SK-N-SH (cell line): ENCODE data around the gene EML5. TPM values are rescaled to one million over a fixed set of nuclear protein-coding genes. Genes with fewer than 3 reads are reported as not detected.

Experiments
- CTCF ChIA-PET: fragments of 300-600, 350-600 bp; formaldehyde crosslinking; extraction: SDS; loops from one replicate; lab custom pipeline; 2021; lab: Yijun Ruan, JAX
- POLR2A ChIA-PET: fragments of 350-600 bp; sonication (Branson Sonifier 250); formaldehyde crosslinking; extraction: SDS; loops from one replicate; lab custom pipeline; 2020; ENCODE audit warnings: antibody characterized with exemption, inconsistent platforms; lab: Yijun Ruan, JAX
- DNase-seq: peaks from one replicate; pipeline ENCODE4 v3.0.0; 2012
- H2AFZ ChIP-seq: fragments of 200-600 bp; sonication (generic); 2 replicates; pipeline ENCODE4 v1.8.1; 2016; ENCODE audit warnings: antibody characterized with exemption, mild to moderate bottlenecking, low read depth
- H3F3A ChIP-seq: fragments of 200-600 bp; sonication (generic); replicated peaks from 2 replicates; pipeline ENCODE3; 2016; ENCODE audit warnings: antibody characterized with exemption, mild to moderate bottlenecking; ENCODE audit not compliant: insufficient read depth
- H3K27ac ChIP-seq, 2 experiments: fragments of 200-500 bp in 1 of 2; fragments of 200-600 bp in 1 of 2; sonication (Bioruptor generic) in 1 of 2; sonication (generic), shearing (Covaris generic) in 1 of 2; 2 replicates each; pipeline versions ENCODE4 v1.5.1 to v1.6.1; 2014 to 2016; ENCODE audit warnings: low read depth in 2 of 2, inconsistent platforms in 1 of 2, low read length in 1 of 2, mild to moderate bottlenecking in 1 of 2, mixed read lengths in 1 of 2
- H3K27me3 ChIP-seq: fragments of 200-600 bp; sonication (generic), shearing (Covaris generic); 2 replicates; pipeline ENCODE4 v1.6.1; 2016; ENCODE audit warnings: mixed run types; ENCODE audit not compliant: insufficient read depth
- H3K36me3 ChIP-seq, 2 experiments: fragments of 200-500 bp in 1 of 2; fragments of 200-600 bp in 1 of 2; sonication (Bioruptor generic) in 1 of 2; sonication (generic) in 1 of 2; replicated peaks in 1 of 2; 2 replicates each; pipeline versions ENCODE3 to v1.5.1; 2014 to 2016; ENCODE audit warnings: low read length in 1 of 2, mild to moderate bottlenecking in 1 of 2; ENCODE audit not compliant: insufficient read depth in 2 of 2, control insufficient read depth in 1 of 2
- H3K4me1 ChIP-seq, 2 experiments: fragments of 200-500 bp in 1 of 2; fragments of 200-600 bp in 1 of 2; sonication (Bioruptor generic) in 1 of 2; sonication (generic), shearing (Covaris generic) in 1 of 2; 2 replicates each; pipeline versions ENCODE4 v1.5.1 to v1.6.1; 2014 to 2016; ENCODE audit warnings: low read depth in 1 of 2, low read length in 1 of 2, mixed run types in 1 of 2; ENCODE audit not compliant: insufficient read depth in 2 of 2, control insufficient read depth in 1 of 2
- H3K4me2 ChIP-seq: fragments of 200-600 bp; sonication (generic), shearing (Covaris generic); 2 replicates; pipeline ENCODE4 v1.6.1; 2017; ENCODE audit warnings: mixed run types
- H3K4me3 ChIP-seq, 2 experiments: fragments of 200-500 bp in 1 of 2; fragments of 200-600 bp in 1 of 2; sonication (Bioruptor generic) in 1 of 2; sonication (generic), shearing (Covaris generic) in 1 of 2; 2 replicates each; pipeline versions ENCODE4 v1.5.1 to v1.8.1; 2014 to 2016; ENCODE audit warnings: low read depth in 2 of 2, inconsistent platforms in 1 of 2, low read length in 1 of 2, mild to moderate bottlenecking in 1 of 2, mixed read lengths in 1 of 2, moderate library complexity in 1 of 2
- H3K79me2 ChIP-seq: fragments of 200-600 bp; sonication (generic); 2 replicates; pipeline ENCODE4 v1.8.1; 2017; ENCODE audit warnings: mild to moderate bottlenecking; ENCODE audit not compliant: insufficient read depth
- H3K9ac ChIP-seq: fragments of 200-600 bp; sonication (generic); 2 replicates; pipeline ENCODE4 v1.6.1; 2017; ENCODE audit warnings: mixed run types
- H3K9me2 ChIP-seq: fragments of 200-600 bp; sonication (generic); 2 replicates; pipeline ENCODE4 v1.6.1; 2017; ENCODE audit warnings: mixed run types
- H3K9me3 ChIP-seq: fragments of 200-600 bp; sonication (generic); 2 replicates; pipeline ENCODE4 v1.6.1; 2017; ENCODE audit warnings: mixed run types, mild to moderate bottlenecking, moderate library complexity
- H4K20me1 ChIP-seq: fragments of 200-600 bp; sonication (generic); 2 replicates; pipeline ENCODE4 v1.6.1; 2017; ENCODE audit warnings: mild to moderate bottlenecking, mixed run types; ENCODE audit not compliant: insufficient read depth
- CHD2 ChIP-seq: fragments of 150-350 bp; IDR thresholded peaks from 2 replicates; pipeline ENCODE4 v1.6.1; 2018; ENCODE audit warnings: low read length; ENCODE audit not compliant: partially characterized antibody
- CTCF ChIP-seq: fragments of 200-600 bp; sonication (generic); IDR thresholded peaks from 2 replicates; pipeline ENCODE4 v1.6.1; 2017; ENCODE audit warnings: antibody characterized with exemption, mild to moderate bottlenecking, moderate library complexity
- EP300 ChIP-seq, 2 experiments: IDR thresholded peaks; 2 replicates each; pipeline versions ENCODE4 v1.4.0 to v1.6.1; 2012; ENCODE audit warnings: borderline replicate concordance in 1 of 2, low read depth in 1 of 2, low read length in 1 of 2
- EZH2phosphoT487 ChIP-seq: fragments of 200-600 bp; sonication (generic); IDR thresholded peaks from 2 replicates; pipeline ENCODE4 v1.6.1; 2017; ENCODE audit warnings: low read depth, mixed run types, mild to moderate bottlenecking, antibody characterized with exemption, moderate library complexity, borderline replicate concordance
- FOXM1 ChIP-seq: IDR thresholded peaks from 2 replicates; pipeline ENCODE4 v1.4.0; 2012; ENCODE audit warnings: low read depth, mild to moderate bottlenecking
- GABPA ChIP-seq: IDR thresholded peaks from 2 replicates; pipeline ENCODE4 v1.4.0; 2012; ENCODE audit warnings: low read depth, mild to moderate bottlenecking
- GATA2 ChIP-seq: sonication (generic); formaldehyde crosslinking; IDR thresholded peaks from 2 replicates; pipeline ENCODE4 v1.5.0; 2020; ENCODE audit warnings: mild to moderate bottlenecking, missing genetic modification reagents
- IRF3 ChIP-seq: fragments of 150-350 bp; IDR thresholded peaks from 2 replicates; pipeline ENCODE4 v1.6.1; 2016; ENCODE audit warnings: mild to moderate bottlenecking, low read depth, low read length
- MEF2A ChIP-seq: IDR thresholded peaks from 2 replicates; pipeline ENCODE4 v1.4.0; 2012; ENCODE audit warnings: low read depth, borderline replicate concordance
- MXI1 ChIP-seq: IDR thresholded peaks from 2 replicates; pipeline ENCODE4 v1.6.1; 2012; ENCODE audit warnings: mild to moderate bottlenecking, low read depth, low read length, improper control_type of control experiment
- NRF1 ChIP-seq: IDR thresholded peaks from 2 replicates; pipeline ENCODE4 v1.6.1; 2012; ENCODE audit warnings: low read depth, mild to moderate bottlenecking, low read length
- RAD21 ChIP-seq: IDR thresholded peaks from 2 replicates; pipeline ENCODE4 v1.6.1; 2012; ENCODE audit warnings: mild to moderate bottlenecking, low read length
- REST ChIP-seq: IDR thresholded peaks from 2 replicates; pipeline ENCODE4 v1.6.1; 2012; ENCODE audit warnings: mild to moderate bottlenecking, low read depth, low read length, moderate library complexity
- SIN3A ChIP-seq: IDR thresholded peaks from 2 replicates; pipeline ENCODE4 v1.6.1; 2012; ENCODE audit warnings: low read depth, mild to moderate bottlenecking, low read length, moderate library complexity, borderline replicate concordance
- SMC3 ChIP-seq: IDR thresholded peaks from 2 replicates; pipeline ENCODE4 v1.6.1; 2012; ENCODE audit warnings: low read depth, low read length, improper control_type of control experiment
- TCF12 ChIP-seq: IDR thresholded peaks from 2 replicates; pipeline ENCODE4 v1.4.0; 2012
- YY1 ChIP-seq: IDR thresholded peaks from 2 replicates; pipeline ENCODE4 v1.4.0; 2012; ENCODE audit warnings: low read depth, mild to moderate bottlenecking
- ZBTB33 ChIP-seq: IDR thresholded peaks from 2 replicates; pipeline ENCODE4 v1.4.0; 2012; ENCODE audit warnings: low read depth, borderline replicate concordance
- WGBS: methylation state at CpG from one replicate; pipeline ENCODE4 v1.1.6; 2017; ENCODE audit warnings: low lambda C conversion rate; 5-methylcytosine and 5-hydroxymethylcytosine counted together
- polyA plus RNA-seq, 3 experiments: library from polyadenylated mRNA; depleted of rRNA; stranded (reverse); fragments of >200 nt; gene quantifications; 2 replicates each; pipeline ENCODE4 v1.2.3, GENCODE V29; 2012

EML5 gene
- polyA plus RNA-seq, 1 of the 3 experiments (the other 2 are of a cell fraction) = 0.23 TPM

GRCh38 chr14:88604212-88604611 is 188.5 kb downstream of the EML5 start:
- Histone ChIP-seq H3F3A (no peaks in the 10 kb centered on the region), H3K27ac (no peak overlapping the region)

GRCh38 chr14:88599761-88600439 is 192.9 kb downstream of the EML5 start:
- H3K4me1 ChIP-seq = no peaks in the 10 kb centered on the region
- ChIA-PET CTCF (no interaction called here), POLR2A (no interaction called here)
- no peak overlapping the region for H3K9ac ChIP-seq
- peaks cover 6% of the 10 kb centered on the region; the same call in 1 of the 2 replicates for H3K79me2 ChIP-seq
- no peak overlapping the region for H3K27ac ChIP-seq
- peaks cover 70 to 89% of the 10 kb centered on the region in 2 experiments for H3K36me3 ChIP-seq
- no peak for DNase-seq
- H3K4me2 ChIP-seq = no peak overlapping the region
- no peaks in the 10 kb centered on the region for H4K20me1 ChIP-seq
- H2AFZ ChIP-seq = no peak overlapping the region
- H3K9me2 ChIP-seq = no peaks in the 10 kb centered on the region
- WGBS = 90% methylated on average over 10 of the region's 10 CpGs
- no peak overlapping the region for H3K4me3 ChIP-seq
- H3K27me3 ChIP-seq = no peaks in the 10 kb centered on the region
- no peaks in the 10 kb centered on the region for H3F3A ChIP-seq
- no peaks in the 10 kb centered on the region for H3K9me3 ChIP-seq
- TF ChIP-seq SIN3A = no peak
- no peak for TF ChIP-seq CTCF
- TF ChIP-seq CHD2 = no peak
- no peak for TF ChIP-seq MXI1
- TF ChIP-seq ZBTB33 = no peak
- TF ChIP-seq MEF2A = no peak
- TF ChIP-seq NRF1 = no peak
- no peak for TF ChIP-seq RAD21
- no peak for TF ChIP-seq FOXM1
- TF ChIP-seq EZH2phosphoT487 = no peak
- no peak for TF ChIP-seq YY1
- no peak for TF ChIP-seq IRF3
- no peak for TF ChIP-seq REST
- no peak for TF ChIP-seq GABPA
- TF ChIP-seq SMC3 = no peak
- TF ChIP-seq EP300 (IDR thresholded peaks at IDR 0.05; ENCODE audit: borderline replicate concordance in 1 of 2, low read depth in 1 of 2, low read length in 1 of 2) = no peak
- no peak for TF ChIP-seq TCF12

More at GRCh38 chr14:88604212-88604611, 188.5 kb downstream of the EML5 start:
- H3K4me2 ChIP-seq = no peak overlapping the region
- no peaks in the 10 kb centered on the region for H3K9me2 ChIP-seq
- H4K20me1 ChIP-seq = no peaks in the 10 kb centered on the region
- H3K4me1 ChIP-seq = peaks cover 0 to 2% of the 10 kb centered on the region in 2 experiments; a peak in 1 of 4 replicates
- peaks cover 70 to 86% of the 10 kb centered on the region in 2 experiments for H3K36me3 ChIP-seq
- H3K9me3 ChIP-seq = no peaks in the 10 kb centered on the region
- H3K79me2 ChIP-seq = peaks cover 3% of the 10 kb centered on the region
- no peak overlapping the region for H3K4me3 ChIP-seq
- TF ChIP-seq GABPA (no peak), GATA2 (CRISPR knock-in tag) (no peak), EP300 (IDR thresholded peaks at IDR 0.05; ENCODE audit: borderline replicate concordance in 1 of 2, low read depth in 1 of 2, low read length in 1 of 2) (no peak), CHD2 (no peak), SMC3 (no peak)
- ChIA-PET POLR2A (no interaction called here), CTCF (interaction anchor here (0.7 to 1.6 kb wide), 3 partner anchors 9 to 20 kb away, joined by 3 to 5 read pairs (median 3); no protein-coding TSS in a partner anchor)
- no peak overlapping the region for H2AFZ ChIP-seq
- DNase-seq = no peak
- H3K9ac ChIP-seq = no peak overlapping the region
- no peaks in the 10 kb centered on the region for H3K27me3 ChIP-seq
